Measurements from ENCODE around the gene PDSS2. TPM values are rescaled to one million over a fixed set of nuclear protein-coding genes. Genes with fewer than 3 reads are reported as not detected.
"Not testable (repeated sequence)": the region's sequence is repeated elsewhere in the genome, so short reads cannot be mapped to it uniquely, and the experiment has no call there.

The PDSS2 gene
- total RNA-seq, 2 experiments from 2014 or later = 11.4 to 11.7 TPM

- CTCF ChIA-PET = no interaction called here
- intact Hi-C loops (cut with DNase I, micrococcal nuclease) = no loop called here
Observed at GRCh38 chr6:107280791-107281190, 178.6 kb downstream of the PDSS2 start.

GRCh38 chr6:107280001-107280400, 179.4 kb downstream of the PDSS2 start:
- ATAC-seq; H3K4me1 Mint-ChIP-seq; H3K9me3 Mint-ChIP-seq (ENCODE audit: low read depth); CTCF ChIA-PET; H3K27ac Mint-ChIP-seq; H3K4me3 Mint-ChIP-seq; POLR2A ChIA-PET; H3K36me3 Mint-ChIP-seq (ENCODE audit: low read depth); H3K27me3 Mint-ChIP-seq; intact Hi-C loops (cut with DNase I, micrococcal nuclease); DNase-seq: not testable (repeated sequence)

More at GRCh38 chr6:107280791-107281190, 178.6 kb downstream of the PDSS2 start:
- ATAC-seq (no peak), DNase-seq (no peak)
- no peak overlapping the region for H3K4me3 Mint-ChIP-seq
- H3K9me3 Mint-ChIP-seq (ENCODE audit: low read depth) = no peaks in the 10 kb centered on the region
- H3K27ac Mint-ChIP-seq = no peak overlapping the region
- no peaks in the 10 kb centered on the region for H3K4me1 Mint-ChIP-seq
- H3K27me3 Mint-ChIP-seq = no peaks in the 10 kb centered on the region
- POLR2A ChIA-PET = no interaction called here
- no peaks in the 10 kb centered on the region for H3K36me3 Mint-ChIP-seq (ENCODE audit: low read depth)

- DNase-seq (no peak), ATAC-seq (no peak)
- H3K4me1 Mint-ChIP-seq = peaks cover 2% of the 10 kb centered on the region
- H3K27ac Mint-ChIP-seq = no peak overlapping the region
- H3K27me3 Mint-ChIP-seq = no peaks in the 10 kb centered on the region
- no peaks in the 10 kb centered on the region for H3K9me3 Mint-ChIP-seq (ENCODE audit: low read depth)
- no peak overlapping the region for H3K4me3 Mint-ChIP-seq
- ChIA-PET CTCF (interaction anchor here (0.7 kb wide), 1 partner anchor 162 kb away, joined by 3 read pairs; no protein-coding TSS in a partner anchor), POLR2A (no interaction called here)
- no peaks in the 10 kb centered on the region for H3K36me3 Mint-ChIP-seq (ENCODE audit: low read depth)
- intact Hi-C loops (cut with DNase I, micrococcal nuclease) = no loop called here
Observed at GRCh38 chr6:107275330-107275865, 184.0 kb downstream of the PDSS2 start.

GRCh38 chr6:107274288-107274687, 185.1 kb downstream of the PDSS2 start:
- Mint-ChIP-seq H3K27ac (no peak overlapping the region), H3K9me3 (ENCODE audit: low read depth) (no peaks in the 10 kb centered on the region), H3K27me3 (no peaks in the 10 kb centered on the region), H3K4me3 (no peak overlapping the region), H3K36me3 (ENCODE audit: low read depth) (no peaks in the 10 kb centered on the region), H3K4me1 (peaks cover 2% of the 10 kb centered on the region)
- ChIA-PET CTCF (interaction anchor here (0.7 kb wide), 1 partner anchor 59 kb away, joined by 3 read pairs; no protein-coding TSS in a partner anchor), POLR2A (no interaction called here)
- DNase-seq = no peak
- intact Hi-C loops (cut with DNase I, micrococcal nuclease) = no loop called here
- no peak for ATAC-seq

GRCh38 chr6:107272246-107272645, 187.1 kb downstream of the PDSS2 start:
- Mint-ChIP-seq H3K36me3 (ENCODE audit: low read depth) (no peaks in the 10 kb centered on the region), H3K27me3 (no peaks in the 10 kb centered on the region), H3K9me3 (ENCODE audit: low read depth) (no peaks in the 10 kb centered on the region), H3K27ac (no peak overlapping the region), H3K4me1 (peaks cover 2% of the 10 kb centered on the region), H3K4me3 (no peak overlapping the region)
- DNase-seq (no peak), ATAC-seq (no peak)
- CTCF ChIA-PET = no interaction called here
- intact Hi-C loops (cut with DNase I, micrococcal nuclease) = no loop called here
- POLR2A ChIA-PET = no interaction called here

GRCh38 chr6:107271208-107271790, 188.1 kb downstream of the PDSS2 start:
- DNase-seq (no peak), ATAC-seq (no peak)
- Mint-ChIP-seq H3K4me1 (peaks cover 2% of the 10 kb centered on the region), H3K9me3 (ENCODE audit: low read depth) (no peaks in the 10 kb centered on the region), H3K27ac (no peak overlapping the region), H3K36me3 (ENCODE audit: low read depth) (no peaks in the 10 kb centered on the region), H3K4me3 (no peak overlapping the region), H3K27me3 (no peaks in the 10 kb centered on the region)
- intact Hi-C loops (cut with DNase I, micrococcal nuclease) = no loop called here
- POLR2A ChIA-PET = no interaction called here
- CTCF ChIA-PET = no interaction called here

- ATAC-seq (no peak), DNase-seq (no peak)
- intact Hi-C loops (cut with DNase I, micrococcal nuclease) = no loop called here
- Mint-ChIP-seq H3K9me3 (ENCODE audit: low read depth) (no peaks in the 10 kb centered on the region), H3K27me3 (no peaks in the 10 kb centered on the region), H3K4me1 (no peaks in the 10 kb centered on the region), H3K36me3 (ENCODE audit: low read depth) (no peaks in the 10 kb centered on the region), H3K27ac (no peak overlapping the region), H3K4me3 (no peak overlapping the region)
- CTCF ChIA-PET = interaction anchor here (0.6 to 1.1 kb wide), 4 partner anchors 9 to 601 kb away, joined by 3 to 4 read pairs (median 4); no protein-coding TSS in a partner anchor
- POLR2A ChIA-PET = no interaction called here
Observed at GRCh38 chr6:107267634-107268033, 191.7 kb downstream of the PDSS2 start.

GRCh38 chr6:107267006-107267405, 192.4 kb downstream of the PDSS2 start:
- Mint-ChIP-seq H3K4me1 (no peaks in the 10 kb centered on the region), H3K27me3 (no peaks in the 10 kb centered on the region), H3K9me3 (ENCODE audit: low read depth) (no peaks in the 10 kb centered on the region), H3K36me3 (ENCODE audit: low read depth) (no peaks in the 10 kb centered on the region), H3K27ac (no peak overlapping the region), H3K4me3 (no peak overlapping the region)
- CTCF ChIA-PET = interaction anchor here (0.6 to 1.1 kb wide), 4 partner anchors 9 to 235 kb away, joined by 3 to 4 read pairs (median 3); no protein-coding TSS in a partner anchor
- intact Hi-C loops (cut with DNase I, micrococcal nuclease) = no loop called here
- DNase-seq (no peak), ATAC-seq (no peak)
- POLR2A ChIA-PET = no interaction called here

- POLR2A ChIA-PET = no interaction called here
- no peak overlapping the region for H3K4me3 Mint-ChIP-seq
Observed at GRCh38 chr6:107266563-107266962, 192.8 kb downstream of the PDSS2 start.

GRCh38 chr6:107264357-107264840, 195.0 kb downstream of the PDSS2 start:
- intact Hi-C loops (cut with DNase I, micrococcal nuclease) = no loop called here
- ATAC-seq (no peak), DNase-seq (no peak)
- ChIA-PET CTCF (no interaction called here), POLR2A (no interaction called here)
- Mint-ChIP-seq H3K27ac (no peak overlapping the region), H3K4me3 (no peak overlapping the region), H3K4me1 (no peaks in the 10 kb centered on the region), H3K36me3 (ENCODE audit: low read depth) (no peaks in the 10 kb centered on the region), H3K9me3 (ENCODE audit: low read depth) (no peaks in the 10 kb centered on the region), H3K27me3 (no peaks in the 10 kb centered on the region)

More at GRCh38 chr6:107266563-107266962, 192.8 kb downstream of the PDSS2 start:
- DNase-seq (no peak), ATAC-seq (no peak)
- no peaks in the 10 kb centered on the region for H3K4me1 Mint-ChIP-seq
- intact Hi-C loops (cut with DNase I, micrococcal nuclease) = no loop called here
- no peaks in the 10 kb centered on the region for H3K9me3 Mint-ChIP-seq (ENCODE audit: low read depth)
- CTCF ChIA-PET = interaction anchor here (0.9 to 1.1 kb wide), 2 partner anchors 10 to 34 kb away, joined by 3 to 4 read pairs; no protein-coding TSS in a partner anchor
- H3K27me3 Mint-ChIP-seq = no peaks in the 10 kb centered on the region
- H3K36me3 Mint-ChIP-seq (ENCODE audit: low read depth) = no peaks in the 10 kb centered on the region
- H3K27ac Mint-ChIP-seq = peak overlapping the region; percentile 32

- no peaks in the 10 kb centered on the region for H3K4me1 Mint-ChIP-seq
- no peak overlapping the region for H3K4me3 Mint-ChIP-seq
- H3K36me3 Mint-ChIP-seq (ENCODE audit: low read depth) = no peaks in the 10 kb centered on the region
- DNase-seq (no peak), ATAC-seq (no peak)
- CTCF ChIA-PET = interaction anchor here (0.8 kb wide), 1 partner anchor 19 kb away, joined by 4 read pairs; no protein-coding TSS in a partner anchor
- no peak overlapping the region for H3K27ac Mint-ChIP-seq
- H3K9me3 Mint-ChIP-seq (ENCODE audit: low read depth) = no peaks in the 10 kb centered on the region
- POLR2A ChIA-PET = no interaction called here
- intact Hi-C loops (cut with DNase I, micrococcal nuclease) = no loop called here
- no peaks in the 10 kb centered on the region for H3K27me3 Mint-ChIP-seq
Observed at GRCh38 chr6:107259951-107260350, 199.4 kb downstream of the PDSS2 start.

- Mint-ChIP-seq H3K27me3 (no peaks in the 10 kb centered on the region), H3K27ac (no peak overlapping the region), H3K36me3 (ENCODE audit: low read depth) (peaks cover 5% of the 10 kb centered on the region), H3K9me3 (ENCODE audit: low read depth) (no peaks in the 10 kb centered on the region), H3K4me3 (no peak overlapping the region), H3K4me1 (no peaks in the 10 kb centered on the region)
- intact Hi-C loops (cut with DNase I, micrococcal nuclease) = no loop called here
- POLR2A ChIA-PET = no interaction called here
- no peak for DNase-seq
- CTCF ChIA-PET = no interaction called here
- no peak for ATAC-seq
Observed at GRCh38 chr6:107248147-107248546, 211.2 kb downstream of the PDSS2 start.

All from activated CD4-positive, alpha-beta T cell treated with anti-CD3 and anti-CD28 coated beads for 36 hours (primary cell).